ENCODE measurements around the gene CDH15. TPM values are rescaled to one million over a fixed set of nuclear protein-coding genes. Genes with fewer than 3 reads are reported as not detected.

The CDH15 gene
- total and polyA plus RNA-seq, 9 of the 15 experiments (the other 6 are each of a cell fraction or from before 2014, with no cell fraction given): 0.07 to 0.18 TPM; not detected in 7

GRCh38 chr16:89219365-89219764 lies 47.8 kb downstream of the CDH15 start (continued):
- TF ChIP-seq RNF219 (CRISPR knock-in tag; IDR thresholded peaks at IDR 0.05): no peak
- no peak for TF ChIP-seq NCOA4 (IDR thresholded peaks at IDR 0.05; ENCODE audit: partially characterized antibody)
- no peak for TF ChIP-seq ZNF740 (CRISPR knock-in tag; IDR thresholded peaks at IDR 0.05)
- TF ChIP-seq ZNF740 (tag; IDR thresholded peaks at IDR 0.05): no peak
- TF ChIP-seq TOE1 (IDR thresholded peaks at IDR 0.05; ENCODE audit: borderline replicate concordance): peak; percentile 9; the same call in 1 of the 2 replicates
- no peak for TF ChIP-seq TOE1 (CRISPR knock-in tag; IDR thresholded peaks at IDR 0.05; ENCODE audit: borderline replicate concordance, low read depth)
- TF ChIP-seq XRCC5 (IDR thresholded peaks at IDR 0.05; ENCODE audit: low read depth, low read length): no peak
- TF ChIP-seq E2F5 (CRISPR knock-in tag; IDR thresholded peaks at IDR 0.05): no peak
- no peak for TF ChIP-seq HINFP (tag; conservative IDR thresholded peaks at IDR 0.05; ENCODE audit: low read depth)
- no peak for TF ChIP-seq LARP7 (IDR thresholded peaks at IDR 0.05)
- no peak for TF ChIP-seq ETS2 (tag; IDR thresholded peaks at IDR 0.05; ENCODE audit: borderline replicate concordance, poor library complexity, severe bottlenecking)
- peak; percentile 39; the same call in 1 of the 2 replicates for TF ChIP-seq ZNF263 (CRISPR knock-in tag; IDR thresholded peaks at IDR 0.05; ENCODE audit: borderline replicate concordance)
- TF ChIP-seq CCAR2 (IDR thresholded peaks at IDR 0.05; ENCODE audit: low read depth, low read length): no peak
- TF ChIP-seq ZNF280B (CRISPR knock-in tag; IDR thresholded peaks at IDR 0.05): no peak
- no peak for TF ChIP-seq U2AF2 (optimal IDR thresholded peaks at IDR 0.05; ENCODE audit: low read depth, low read length)
- TF ChIP-seq ZBTB11 (CRISPR knock-in tag; IDR thresholded peaks at IDR 0.05): 0 out of 6 replicates have a peak, but pooled peaks of 1 of the 3 experiments have one; percentile 41
- TF ChIP-seq RHOXF2B (CRISPR knock-in tag; conservative IDR thresholded peaks at IDR 0.05): no peak

Measured in K562 (cell line).